ENCODE data around the gene NFIA.

The NFIA gene

DNA sequence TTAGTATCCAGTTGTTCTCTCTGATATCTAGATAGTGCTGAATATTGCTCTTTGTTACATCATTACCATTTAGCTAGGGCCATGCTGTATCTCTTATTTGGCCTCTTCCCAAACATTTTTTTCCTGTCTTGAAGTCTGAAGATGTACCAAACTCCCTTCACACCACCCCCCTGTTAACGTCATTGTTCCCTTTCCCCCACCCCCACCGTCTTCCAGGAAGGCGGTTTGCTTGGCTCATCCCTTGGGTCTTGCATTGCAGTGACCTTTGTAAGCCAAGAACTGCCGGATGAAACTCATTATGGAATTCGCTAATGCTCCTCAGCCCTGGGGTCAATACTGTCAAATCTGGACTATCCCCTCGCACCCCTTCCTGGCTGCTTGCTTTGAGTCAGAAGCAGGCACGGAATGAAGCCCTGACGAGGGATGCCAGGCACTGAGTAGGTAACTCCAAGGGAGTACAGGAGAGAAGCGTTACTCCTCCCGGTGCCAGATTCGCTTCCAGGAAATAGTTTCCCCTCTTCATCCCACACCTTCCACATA, 359.4 kb downstream of the NFIA start:
- TF ChIP-seq, protein P1, sequence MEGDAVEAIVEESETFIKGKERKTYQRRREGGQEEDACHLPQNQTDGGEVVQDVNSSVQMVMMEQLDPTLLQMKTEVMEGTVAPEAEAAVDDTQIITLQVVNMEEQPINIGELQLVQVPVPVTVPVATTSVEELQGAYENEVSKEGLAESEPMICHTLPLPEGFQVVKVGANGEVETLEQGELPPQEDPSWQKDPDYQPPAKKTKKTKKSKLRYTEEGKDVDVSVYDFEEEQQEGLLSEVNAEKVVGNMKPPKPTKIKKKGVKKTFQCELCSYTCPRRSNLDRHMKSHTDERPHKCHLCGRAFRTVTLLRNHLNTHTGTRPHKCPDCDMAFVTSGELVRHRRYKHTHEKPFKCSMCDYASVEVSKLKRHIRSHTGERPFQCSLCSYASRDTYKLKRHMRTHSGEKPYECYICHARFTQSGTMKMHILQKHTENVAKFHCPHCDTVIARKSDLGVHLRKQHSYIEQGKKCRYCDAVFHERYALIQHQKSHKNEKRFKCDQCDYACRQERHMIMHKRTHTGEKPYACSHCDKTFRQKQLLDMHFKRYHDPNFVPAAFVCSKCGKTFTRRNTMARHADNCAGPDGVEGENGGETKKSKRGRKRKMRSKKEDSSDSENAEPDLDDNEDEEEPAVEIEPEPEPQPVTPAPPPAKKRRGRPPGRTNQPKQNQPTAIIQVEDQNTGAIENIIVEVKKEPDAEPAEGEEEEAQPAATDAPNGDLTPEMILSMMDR (IDR thresholded peaks at IDR 0.05; ENCODE audit: extremely low read depth, missing control alignments), result no peak
- no peak for DNase-seq (ENCODE audit: low spot score)

DNA sequence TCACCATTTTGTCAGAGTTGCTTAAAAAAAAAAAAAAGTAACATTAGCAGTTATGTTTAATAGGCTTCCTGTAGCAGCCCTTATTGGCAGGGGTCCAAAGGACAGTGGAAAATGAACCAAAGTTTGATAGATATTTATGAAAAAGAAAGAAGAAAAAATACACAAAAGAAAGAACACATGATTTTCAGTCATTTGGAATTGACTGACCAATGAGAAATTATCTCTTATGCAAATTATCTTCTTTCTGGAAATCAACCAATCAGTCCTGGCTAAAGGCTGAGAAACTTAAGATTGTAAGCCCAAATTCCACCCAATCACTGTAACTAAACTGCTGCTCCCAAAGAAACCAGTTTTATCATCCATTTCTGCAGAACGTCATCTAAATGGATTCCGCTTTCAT, 360.2 kb downstream of the NFIA start:
- TF ChIP-seq, protein P1 (IDR thresholded peaks at IDR 0.05; ENCODE audit: extremely low read depth, missing control alignments), result no peak

DNA sequence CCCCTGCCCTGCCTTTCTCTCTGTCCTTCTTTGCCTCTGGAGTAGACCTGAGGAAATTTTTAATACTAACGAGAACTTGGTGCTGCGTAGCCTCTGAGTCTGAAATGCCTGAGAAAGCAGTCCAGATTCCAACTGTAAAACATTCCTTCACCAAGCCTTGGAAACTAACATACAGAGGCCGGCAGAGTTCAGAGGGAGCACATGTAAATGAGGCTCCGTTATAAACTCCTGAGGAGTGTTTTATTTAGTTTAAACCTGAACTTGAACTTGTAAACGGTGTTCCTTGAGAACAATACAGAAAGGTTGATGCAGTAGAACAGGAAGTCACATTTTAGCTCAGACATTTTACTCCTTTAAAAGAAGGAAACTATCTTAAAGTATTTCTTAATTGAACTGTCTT, 361.9 kb downstream of the NFIA start:
- TF ChIP-seq, protein P1 (IDR thresholded peaks at IDR 0.05; ENCODE audit: extremely low read depth, missing control alignments), result no peak
- DNase-seq (ENCODE audit: low spot score), result no peak

More for the DNA sequence above, 360.2 kb downstream of the NFIA start:
- DNase-seq (ENCODE audit: low spot score), result no peak

GRCh38 chr1:61445269-61445825, 363.0 kb downstream of the NFIA start:
- no peak for DNase-seq (ENCODE audit: low spot score)
- TF ChIP-seq, protein P1 (IDR thresholded peaks at IDR 0.05; ENCODE audit: extremely low read depth, missing control alignments), result no peak

DNA sequence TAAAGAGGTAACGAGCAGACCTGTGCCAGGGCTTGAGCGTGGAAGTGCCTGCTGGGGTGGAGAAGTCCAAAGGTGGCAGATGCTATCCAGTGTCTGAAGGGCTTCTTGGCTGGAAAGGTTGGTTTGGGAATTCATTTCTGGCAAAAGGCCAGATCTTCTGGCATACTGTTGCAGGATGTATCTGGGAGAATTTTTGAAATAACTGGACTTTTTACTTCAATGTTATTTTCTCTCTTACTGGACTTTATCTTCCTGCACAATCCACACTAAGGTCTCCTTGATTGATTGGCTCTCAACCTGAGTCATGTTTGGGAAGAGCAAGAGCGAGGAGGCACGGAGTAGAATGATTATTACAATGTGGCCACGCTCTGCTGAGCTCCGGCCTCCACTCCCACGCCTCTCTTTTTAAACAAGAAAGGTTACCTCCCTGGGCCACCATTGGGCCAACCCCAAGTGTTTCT, 364.2 kb downstream of the NFIA start:
- no peak for DNase-seq (ENCODE audit: low spot score)
- TF ChIP-seq, protein P1 (IDR thresholded peaks at IDR 0.05; ENCODE audit: extremely low read depth, missing control alignments), result no peak

DNA sequence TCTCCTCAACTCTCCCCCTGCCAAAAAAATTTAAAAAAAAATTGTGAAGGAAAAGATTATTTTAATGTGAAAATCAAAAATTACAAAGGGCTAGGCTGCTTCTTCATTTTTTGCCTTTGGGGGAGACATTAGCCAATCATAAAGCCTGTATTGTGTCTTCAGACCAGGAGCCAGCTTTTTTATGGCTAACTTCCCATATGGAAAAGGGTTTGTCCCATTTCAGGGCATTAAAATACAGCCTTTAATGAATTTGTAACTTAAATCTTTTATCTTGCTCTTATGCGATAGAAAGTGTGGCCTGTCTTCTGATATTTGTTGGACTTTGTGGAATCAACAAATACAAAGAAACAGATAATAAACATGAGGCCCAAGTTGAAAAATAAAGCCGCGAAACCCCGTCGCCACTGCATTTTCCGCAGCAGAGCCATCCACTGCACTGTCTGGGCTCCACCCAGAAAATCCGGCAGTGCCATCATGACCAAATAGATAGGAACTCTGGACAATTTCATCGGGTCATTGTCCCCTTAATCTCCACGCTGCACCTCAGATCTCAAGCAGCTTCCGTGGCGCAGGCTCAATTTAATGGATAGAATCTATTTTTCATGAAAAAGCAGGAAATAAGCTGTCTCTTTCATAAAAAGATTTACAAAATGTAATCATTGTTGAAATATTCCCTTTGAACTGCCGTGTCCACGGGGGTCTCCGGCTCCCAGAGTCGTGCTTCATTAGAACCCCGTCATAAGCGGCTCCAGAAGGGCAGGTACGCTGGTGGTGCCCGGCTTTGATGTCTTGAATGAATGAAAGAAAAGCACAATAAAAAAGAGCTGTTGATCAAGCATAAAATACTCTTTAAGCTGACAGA, 365.0 kb downstream of the NFIA start:
- DNase-seq (ENCODE audit: low spot score), result no peak
- TF ChIP-seq, protein P1 (IDR thresholded peaks at IDR 0.05; ENCODE audit: extremely low read depth, missing control alignments), result no peak

GRCh38 chr1:61447968-61448430, 365.6 kb downstream of the NFIA start:
- TF ChIP-seq, protein P1 (IDR thresholded peaks at IDR 0.05; ENCODE audit: extremely low read depth, missing control alignments), result no peak
- DNase-seq (ENCODE audit: low spot score), result no peak
